Measurements from ENCODE around the gene TRIM37. TPM values are rescaled to one million over a fixed set of nuclear protein-coding genes. Genes with fewer than 3 reads are reported as not detected.

The TRIM37 gene
- total and polyA plus RNA-seq, 8 donors = 3.9 to 11.6 (median 6.4) TPM

- ATAC-seq = no peak
- DNase-seq = no peak
- Histone ChIP-seq H3K9me3 (no peaks in the 10 kb centered on the region), H3K4me1 (no peaks in the 10 kb centered on the region), H3K4me3 (no peak overlapping the region), H3K27ac (no peak overlapping the region), H3K36me3 (no peaks in the 10 kb centered on the region), H3K27me3 (no peaks in the 10 kb centered on the region)
- intact Hi-C loops (cut with DNase I) = no loop called here
- 67 to 80% methylated on average over 3 of the region's 3 CpGs for WGBS, 2 donors
- TF ChIP-seq CTCF (IDR thresholded peaks at IDR 0.05) = no peak
- FAIRE-seq = no peak
Observed at GRCh38 chr17:58947824-58948223, 158.9 kb downstream of the TRIM37 start.

GRCh38 chr17:58947411-58947810 is 159.3 kb downstream of the TRIM37 start:
- no peak for DNase-seq
- no peak for ATAC-seq
- Histone ChIP-seq H3K36me3 (no peaks in the 10 kb centered on the region), H3K4me3 (no peak overlapping the region), H3K27me3 (no peaks in the 10 kb centered on the region), H3K4me1 (no peaks in the 10 kb centered on the region), H3K27ac (no peak overlapping the region), H3K9me3 (no peaks in the 10 kb centered on the region)
- 57 to 89% methylated on average over 3 of the region's 3 CpGs for WGBS, 2 donors
- no peak for FAIRE-seq
- intact Hi-C loops (cut with DNase I) = no loop called here
- no peak for TF ChIP-seq CTCF (IDR thresholded peaks at IDR 0.05)

- H3K36me3 ChIP-seq = no peaks in the 10 kb centered on the region
- WGBS, 2 donors = 85 to 93% methylated on average over 2 of the region's 2 CpGs
- no peak overlapping the region for H3K4me3 ChIP-seq
- no peak overlapping the region for H3K27ac ChIP-seq
- FAIRE-seq = no peak
- no peaks in the 10 kb centered on the region for H3K27me3 ChIP-seq
- no peak for DNase-seq
- H3K9me3 ChIP-seq = no peaks in the 10 kb centered on the region
- H3K4me1 ChIP-seq = no peaks in the 10 kb centered on the region
- no peak for TF ChIP-seq CTCF (IDR thresholded peaks at IDR 0.05)
- intact Hi-C loops (cut with DNase I) = no loop called here
- no peak for ATAC-seq
Observed at GRCh38 chr17:58944166-58944565, 162.5 kb downstream of the TRIM37 start.

- Histone ChIP-seq H3K4me1 (no peaks in the 10 kb centered on the region), H3K36me3 (no peaks in the 10 kb centered on the region), H3K27ac (no peak overlapping the region), H3K4me3 (no peak overlapping the region), H3K27me3 (no peaks in the 10 kb centered on the region), H3K9me3 (no peaks in the 10 kb centered on the region)
- no peak for TF ChIP-seq CTCF (IDR thresholded peaks at IDR 0.05)
- DNase-seq (no peak), ATAC-seq (no peak), FAIRE-seq (no peak)
- intact Hi-C loops (cut with DNase I) = no loop called here
- WGBS, 2 donors = 20 to 39% methylated on average over 3 of the region's 3 CpGs
Observed at GRCh38 chr17:58936295-58936694, 170.4 kb downstream of the TRIM37 start.

GRCh38 chr17:58932956-58933355 is 173.7 kb downstream of the TRIM37 start:
- no peak for FAIRE-seq
- no peak for DNase-seq
- WGBS, 2 donors = 69 to 84% methylated on average over 3 of the region's 3 CpGs
- TF ChIP-seq CTCF (IDR thresholded peaks at IDR 0.05) = no peak
- Histone ChIP-seq H3K4me3 (no peak overlapping the region), H3K4me1 (no peaks in the 10 kb centered on the region), H3K36me3 (no peaks in the 10 kb centered on the region), H3K27me3 (no peaks in the 10 kb centered on the region), H3K27ac (no peak overlapping the region), H3K9me3 (no peaks in the 10 kb centered on the region)
- intact Hi-C loops (cut with DNase I) = no loop called here
- no peak for ATAC-seq

Small RNA genes lying within 50 kb of the gene (microRNA-seq; reads per million reads assigned to microRNA genes)
- gene MIR301A (55.7 to 146 reads per million in 2 donors), gene MIR454 (353 to 1,125 reads per million in 2 donors)

Other genes with a start within 250 kb of the TRIM37 start
- 10 to 100 TPM in 4 of 6 donors, 1 to 10 TPM in 2; 7.6 to 15.7 (median 11.4) TPM for gene SKA2, start 48.3 kb upstream of the TRIM37 start, total RNA-seq
- 10 to 100 TPM; 15.4 to 19.5 TPM for gene SKA2, start 48.3 kb upstream of the TRIM37 start, polyA plus RNA-seq
- 1 to 10 TPM in 2 of 6 donors, under 1 TPM in 4; 0.35 to 1.5 (median 0.81) TPM for gene PRR11, start 48.9 kb upstream of the TRIM37 start, total RNA-seq
- gene PRR11, start 48.9 kb upstream of the TRIM37 start, polyA plus RNA-seq = under 1 TPM; 0.08 to 0.40 TPM
- 1 to 10 TPM; 3.0 to 6.4 (median 4.2) TPM for gene SMG8, start 103.2 kb upstream of the TRIM37 start, total RNA-seq
- 1 to 10 TPM; 1.2 to 3.4 TPM for gene SMG8, start 103.2 kb upstream of the TRIM37 start, polyA plus RNA-seq
- gene GDPD1, start 113.6 kb upstream of the TRIM37 start, total RNA-seq = 1 to 10 TPM in 4 of 6 donors, under 1 TPM in 2; 0.60 to 2.4 (median 1.4) TPM
- gene GDPD1, start 113.6 kb upstream of the TRIM37 start, polyA plus RNA-seq = 1 to 10 TPM in 1 of 2 donors, under 1 TPM in 1; 0.53 to 1.2 TPM
- gene YPEL2, start 224.8 kb upstream of the TRIM37 start, total RNA-seq = 10 to 100 TPM in 5 of 6 donors, 1 to 10 TPM in 1; 9.1 to 28.7 (median 13.6) TPM
- gene YPEL2, start 224.8 kb upstream of the TRIM37 start, polyA plus RNA-seq = 1 to 10 TPM; 6.7 to 8.7 TPM